GM12878 (cell line): Measurements from ENCODE around the gene SOX4. TPM values are rescaled to one million over a fixed set of nuclear protein-coding genes. Genes with fewer than 3 reads are reported as not detected.

Experiments
- BCL11A ChIP-seq: IDR thresholded peaks from 2 replicates; pipeline ENCODE4 v1.6.1; 2011; ENCODE audit warnings: low read depth, low read length
- CHD2 ChIP-seq: IDR thresholded peaks from 2 replicates; pipeline ENCODE4 v1.6.1; 2011; ENCODE audit warnings: low read depth, low read length, improper control_type of control experiment, borderline replicate concordance
- E2F4 ChIP-seq: IDR thresholded peaks from 2 replicates; pipeline ENCODE4 v1.6.1; 2012; ENCODE audit warnings: low read depth, low read length, improper control_type of control experiment
- EZH2 ChIP-seq: IDR thresholded peaks from 2 replicates; pipeline ENCODE4 v1.6.1; 2012; ENCODE audit warnings: low read depth, mild to moderate bottlenecking, control low read depth, inconsistent platforms, low read length, borderline replicate concordance; ENCODE audit not compliant: control insufficient read depth
- FOXK2 ChIP-seq: fragments of 450-650 bp; IDR thresholded peaks from 2 replicates; pipeline ENCODE4 v1.6.1; 2017; ENCODE audit warnings: mild to moderate bottlenecking, moderate library complexity
- HCFC1 ChIP-seq: fragments of 150-350 bp; IDR thresholded peaks from 2 replicates; pipeline ENCODE4 v1.6.1; 2014; ENCODE audit warnings: low read length
- IRF3 ChIP-seq: fragments of 450-650 bp; IDR thresholded peaks from 2 replicates; pipeline ENCODE4 v1.6.1; 2014; ENCODE audit warnings: mild to moderate bottlenecking
- LARP7 ChIP-seq: fragments of 450-650 bp; IDR thresholded peaks from 2 replicates; pipeline ENCODE4 v1.6.1; 2017; ENCODE audit warnings: mild to moderate bottlenecking
- RAD21 ChIP-seq: IDR thresholded peaks from 2 replicates; pipeline ENCODE4 v1.6.1; 2011; ENCODE audit warnings: mild to moderate bottlenecking, low read depth, low read length, moderate library complexity; ENCODE audit not compliant: insufficient read depth
- SIX5 ChIP-seq: IDR thresholded peaks from 2 replicates; pipeline ENCODE4 v1.6.1; 2011; ENCODE audit warnings: mild to moderate bottlenecking, low read depth, low read length, moderate library complexity; ENCODE audit not compliant: severe bottlenecking
- SMAD5 ChIP-seq: IDR thresholded peaks from 2 replicates; pipeline ENCODE4 v1.6.1; 2016; ENCODE audit warnings: antibody characterized with exemption, low read depth
- SMC3 ChIP-seq: IDR thresholded peaks from 2 replicates; pipeline ENCODE4 v1.6.1; 2011; ENCODE audit warnings: low read length, improper control_type of control experiment, borderline replicate concordance
- SREBF2 ChIP-seq: IDR thresholded peaks from 2 replicates; pipeline ENCODE4 v1.6.1; 2012; ENCODE audit warnings: mild to moderate bottlenecking, low read length
- TCF7 ChIP-seq: IDR thresholded peaks from 2 replicates; pipeline ENCODE4 v1.6.1; 2014; ENCODE audit warnings: antibody characterized with exemption, borderline replicate concordance
- WRNIP1 ChIP-seq: IDR thresholded peaks from 2 replicates; pipeline ENCODE4 v1.6.1; 2011; ENCODE audit warnings: low read depth, low read length, improper control_type of control experiment, borderline replicate concordance
- ZBTB40 ChIP-seq: fragments of 450-650 bp; IDR thresholded peaks from 2 replicates; pipeline ENCODE4 v1.6.1; 2016; ENCODE audit warnings: mild to moderate bottlenecking, moderate library complexity, borderline replicate concordance
- ZNF217 ChIP-seq: fragments of 450-650 bp; IDR thresholded peaks from 2 replicates; pipeline ENCODE4 v1.6.1; 2017; ENCODE audit warnings: antibody characterized with exemption, mild to moderate bottlenecking
- ZNF24 ChIP-seq: fragments of 450-650 bp; IDR thresholded peaks from 2 replicates; pipeline ENCODE4 v1.6.1; 2017; ENCODE audit warnings: antibody characterized with exemption, mild to moderate bottlenecking
- ZNF384 ChIP-seq: IDR thresholded peaks from 2 replicates; pipeline ENCODE4 v1.6.1; 2012; ENCODE audit warnings: low read depth, mild to moderate bottlenecking, low read length, improper control_type of control experiment, borderline replicate concordance
- ZNF622 ChIP-seq: fragments of 450-650 bp; IDR thresholded peaks from 2 replicates; pipeline ENCODE4 v1.6.1; 2017; ENCODE audit warnings: mild to moderate bottlenecking, inconsistent platforms
- polyA plus RNA-seq, 11 experiments: library from polyadenylated mRNA; depleted of rRNA in 4 of 11; unstranded in 6 of 11; stranded (reverse) in 5 of 11; fragments of >200 nt; fragmentation: Nextera tagmentation in 4 of 11; fragmentation: Illumina TruSeq in 1 of 11; extraction: Ambion mirVana in 4 of 11; extraction: Trizol in 1 of 11; gene quantifications; 1 replicate in 1 of 11; 2 replicates in 10 of 11; pipeline versions ENCODE4 v1.2.1 to v1.2.3, GENCODE V29; 2011 to 2016; ENCODE audit warnings: inconsistent platforms in 2 of 11, missing spikeins in 2 of 11, low read depth in 1 of 11
- total RNA-seq, 4 experiments: library from RNA; depleted of rRNA in 3 of 4; stranded (reverse); fragments of >200 nt in 3 of 4; fragmentation: Illumina TruSeq in 1 of 4; extraction: Trizol in 1 of 4; gene quantifications; 2 replicates each; pipeline versions ENCODE4 v1.2.1 to v1.2.3, GENCODE V29; 2013 to 2021
- TF ChIP-seq, protein P1 (sequence below): fragments of 450-650 bp; IDR thresholded peaks from 2 replicates; pipeline ENCODE4 v1.6.1; 2017; ENCODE audit warnings: mild to moderate bottlenecking, low read depth, inconsistent platforms; ENCODE audit not compliant: poor library complexity, severe bottlenecking
- TF ChIP-seq, protein P2 (sequence below): IDR thresholded peaks from 2 replicates; pipeline ENCODE4 v1.6.1; 2012; ENCODE audit warnings: low read depth, low read length, improper control_type of control experiment

Gene SOX4
- total and polyA plus RNA-seq, 10 of the 15 experiments (the other 5 are each of a cell fraction or from before 2014, with no cell fraction given) = 16.8 to 119 (median 26.5) TPM

DNA sequence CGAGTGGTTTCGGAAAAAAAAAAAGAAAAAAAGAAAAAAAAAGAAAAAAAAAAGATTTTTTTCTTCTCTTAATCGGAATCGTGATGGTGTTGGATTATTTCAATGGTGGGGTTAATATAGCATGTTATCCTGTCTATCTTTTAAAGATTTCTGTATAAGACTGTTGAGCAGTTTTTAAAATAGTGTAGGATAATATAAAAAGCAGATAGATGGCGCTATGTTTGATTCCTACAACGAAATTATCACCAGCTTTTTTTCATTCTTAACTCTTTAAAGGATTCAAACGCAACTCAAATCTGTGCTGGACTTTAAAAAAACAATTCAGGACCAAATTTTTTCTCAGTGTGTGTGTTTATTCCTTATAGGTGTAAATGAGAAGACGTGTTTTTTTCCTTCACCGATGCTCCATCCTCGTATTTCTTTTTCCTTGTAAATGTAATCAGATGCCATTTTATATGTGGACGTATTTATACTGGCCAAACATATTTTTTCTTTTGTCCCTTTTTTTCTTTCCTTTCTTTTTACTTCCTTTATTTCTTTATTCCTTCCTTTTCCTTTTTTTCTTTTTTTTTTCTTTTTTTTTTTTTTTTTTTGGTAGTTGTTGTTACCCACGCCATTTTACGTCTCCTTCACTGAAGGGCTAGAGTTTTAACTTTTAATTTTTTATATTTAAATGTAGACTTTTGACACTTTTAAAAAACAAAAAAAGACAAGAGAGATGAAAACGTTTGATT, 3.6 kb downstream of the SOX4 start (continued):
- no peak for TF ChIP-seq CHD2
- no peak for TF ChIP-seq SIX5
- TF ChIP-seq BCL11A = no peak
- peak; percentile 81 for TF ChIP-seq ZNF384
- TF ChIP-seq EZH2 = no peak
- TF ChIP-seq ZNF24 = no peak
- TF ChIP-seq LARP7 = no peak
- no peak for TF ChIP-seq HCFC1
- TF ChIP-seq TCF7 = no peak
- no peak for TF ChIP-seq ZNF622
- no peak for TF ChIP-seq WRNIP1
- 0 out of 2 replicates have a peak, but pooled peaks have one; percentile 26 for TF ChIP-seq RAD21
- TF ChIP-seq, protein P1, sequence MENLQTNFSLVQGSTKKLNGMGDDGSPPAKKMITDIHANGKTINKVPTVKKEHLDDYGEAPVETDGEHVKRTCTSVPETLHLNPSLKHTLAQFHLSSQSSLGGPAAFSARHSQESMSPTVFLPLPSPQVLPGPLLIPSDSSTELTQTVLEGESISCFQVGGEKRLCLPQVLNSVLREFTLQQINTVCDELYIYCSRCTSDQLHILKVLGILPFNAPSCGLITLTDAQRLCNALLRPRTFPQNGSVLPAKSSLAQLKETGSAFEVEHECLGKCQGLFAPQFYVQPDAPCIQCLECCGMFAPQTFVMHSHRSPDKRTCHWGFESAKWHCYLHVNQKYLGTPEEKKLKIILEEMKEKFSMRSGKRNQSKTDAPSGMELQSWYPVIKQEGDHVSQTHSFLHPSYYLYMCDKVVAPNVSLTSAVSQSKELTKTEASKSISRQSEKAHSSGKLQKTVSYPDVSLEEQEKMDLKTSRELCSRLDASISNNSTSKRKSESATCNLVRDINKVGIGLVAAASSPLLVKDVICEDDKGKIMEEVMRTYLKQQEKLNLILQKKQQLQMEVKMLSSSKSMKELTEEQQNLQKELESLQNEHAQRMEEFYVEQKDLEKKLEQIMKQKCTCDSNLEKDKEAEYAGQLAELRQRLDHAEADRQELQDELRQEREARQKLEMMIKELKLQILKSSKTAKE = no peak
- TF ChIP-seq SREBF2 = no peak
- TF ChIP-seq ZBTB40 = no peak
- TF ChIP-seq ZNF217 = no peak
- TF ChIP-seq, protein P2, sequence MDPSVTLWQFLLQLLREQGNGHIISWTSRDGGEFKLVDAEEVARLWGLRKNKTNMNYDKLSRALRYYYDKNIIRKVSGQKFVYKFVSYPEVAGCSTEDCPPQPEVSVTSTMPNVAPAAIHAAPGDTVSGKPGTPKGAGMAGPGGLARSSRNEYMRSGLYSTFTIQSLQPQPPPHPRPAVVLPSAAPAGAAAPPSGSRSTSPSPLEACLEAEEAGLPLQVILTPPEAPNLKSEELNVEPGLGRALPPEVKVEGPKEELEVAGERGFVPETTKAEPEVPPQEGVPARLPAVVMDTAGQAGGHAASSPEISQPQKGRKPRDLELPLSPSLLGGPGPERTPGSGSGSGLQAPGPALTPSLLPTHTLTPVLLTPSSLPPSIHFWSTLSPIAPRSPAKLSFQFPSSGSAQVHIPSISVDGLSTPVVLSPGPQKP = no peak
- TF ChIP-seq FOXK2 = no peak
- no peak for TF ChIP-seq IRF3
- no peak for TF ChIP-seq SMAD5
- no peak for TF ChIP-seq SMC3
- TF ChIP-seq E2F4 = no peak
